Measurements from ENCODE around the gene HDAC9.

The HDAC9 gene

GRCh38 chr7:18753972-18754610 lies 258.5 kb downstream of the HDAC9 start:
- no peak for DNase-seq

DNA sequence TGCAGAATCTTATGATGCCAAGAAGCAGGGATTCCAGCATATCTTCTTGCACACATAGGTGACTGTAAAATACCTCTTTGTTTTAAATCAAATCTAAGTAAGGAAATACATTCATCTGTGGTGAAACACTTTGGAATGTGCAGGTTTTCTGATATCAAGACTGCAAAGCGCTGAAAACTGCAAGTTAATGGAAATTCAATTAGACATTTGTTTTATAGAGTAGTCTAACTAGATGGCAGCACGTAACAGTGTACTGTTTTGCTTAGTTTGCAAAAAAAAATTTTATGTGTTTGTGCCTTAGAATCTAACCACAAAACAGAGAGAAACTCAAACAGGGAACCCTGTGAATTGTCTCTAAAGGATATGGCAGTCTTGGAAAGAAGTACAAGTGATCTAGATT lies 259.2 kb downstream of the HDAC9 start:
- no peak for DNase-seq

GRCh38 chr7:18755793-18756192 lies 260.2 kb downstream of the HDAC9 start:
- no peak for DNase-seq

DNA sequence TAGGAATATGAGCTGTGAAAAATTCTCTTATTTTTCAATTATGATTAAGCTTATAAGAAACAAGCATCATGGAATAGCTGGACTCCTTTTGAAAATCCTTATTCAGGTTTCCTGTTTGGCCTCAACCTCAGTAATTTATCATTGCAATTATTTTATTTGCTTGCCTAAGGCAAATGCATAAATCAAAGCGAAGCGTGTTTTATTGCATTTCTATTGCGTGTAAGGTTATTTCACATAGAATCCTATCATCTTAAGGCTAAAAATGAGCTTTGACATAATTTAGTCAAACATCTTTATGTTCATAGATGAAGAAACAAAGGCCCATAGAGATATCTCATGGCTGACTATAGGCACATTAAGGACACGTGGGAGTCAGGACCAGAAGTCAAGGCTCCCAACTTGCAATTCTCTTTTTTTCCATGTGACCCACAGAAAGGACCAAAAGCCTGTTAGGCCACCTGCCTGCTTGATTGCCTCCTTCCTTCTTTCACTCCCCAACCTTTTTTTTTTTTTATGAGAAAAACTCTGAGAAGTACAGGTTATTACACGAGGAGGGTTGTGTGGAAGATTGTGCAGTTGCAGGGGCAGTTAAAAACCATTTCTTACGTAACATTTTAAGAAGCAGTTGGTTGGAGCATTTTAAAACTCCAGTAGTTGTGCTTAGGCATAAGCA lies 261.0 kb downstream of the HDAC9 start:
- DNase-seq: no peak

- DNase-seq: no peak
Observed at GRCh38 chr7:18760046-18760445, 264.5 kb downstream of the HDAC9 start.

- DNase-seq: no peak
Observed at GRCh38 chr7:18760631-18761445, 265.3 kb downstream of the HDAC9 start.

- no peak for DNase-seq
Observed at GRCh38 chr7:18762189-18762588, 266.6 kb downstream of the HDAC9 start.

DNA sequence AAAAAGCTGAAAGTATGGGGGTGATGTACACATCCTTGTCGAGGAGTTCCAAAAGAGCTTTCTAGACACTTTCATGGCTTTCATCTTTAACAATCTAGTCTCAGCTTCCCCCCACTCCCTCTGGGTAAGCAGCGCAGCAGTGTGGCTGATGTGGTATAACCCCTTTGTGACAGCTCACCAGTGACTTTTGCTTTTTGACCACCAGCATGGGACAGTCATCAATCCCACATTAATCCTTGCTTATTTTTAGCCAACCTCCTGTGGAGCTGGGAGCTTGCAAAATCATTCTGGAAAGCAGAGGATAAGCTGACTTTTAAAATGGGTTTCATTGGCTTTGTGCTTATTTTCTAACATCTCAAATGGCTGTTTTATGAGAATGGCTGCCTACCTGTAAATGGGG lies 272.7 kb downstream of the HDAC9 start:
- DNase-seq: no peak

DNA sequence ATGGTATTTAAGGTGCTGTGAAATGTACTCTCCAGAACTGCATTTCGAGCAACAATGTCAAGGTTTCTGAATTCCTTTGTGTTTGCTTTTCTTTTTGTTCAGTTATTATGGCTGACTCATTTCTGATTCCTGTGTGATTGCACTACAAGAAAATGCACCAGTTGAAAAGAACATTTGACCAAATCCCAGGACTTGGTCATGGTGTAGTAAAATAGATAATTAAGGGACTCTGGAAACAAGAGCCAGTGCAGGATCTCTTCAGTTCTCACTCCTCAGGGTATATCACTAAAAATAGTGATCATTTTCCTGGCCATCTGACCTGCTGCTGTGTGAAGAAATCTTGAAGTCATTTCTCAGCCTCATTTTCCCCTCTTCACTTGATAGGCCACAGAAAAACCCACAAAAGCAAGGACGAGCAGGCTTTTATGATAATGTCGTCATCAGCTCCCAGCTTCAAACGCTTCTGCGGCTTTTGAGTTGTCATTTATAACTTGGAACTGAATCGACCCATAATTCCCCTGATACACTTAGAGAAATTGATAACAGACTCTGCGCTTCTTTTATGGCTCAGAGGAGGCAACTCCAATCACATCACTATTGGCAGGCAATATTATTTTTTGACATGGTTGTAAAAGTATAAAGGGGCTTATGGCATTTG lies 274.7 kb downstream of the HDAC9 start:
- no peak for DNase-seq

DNA sequence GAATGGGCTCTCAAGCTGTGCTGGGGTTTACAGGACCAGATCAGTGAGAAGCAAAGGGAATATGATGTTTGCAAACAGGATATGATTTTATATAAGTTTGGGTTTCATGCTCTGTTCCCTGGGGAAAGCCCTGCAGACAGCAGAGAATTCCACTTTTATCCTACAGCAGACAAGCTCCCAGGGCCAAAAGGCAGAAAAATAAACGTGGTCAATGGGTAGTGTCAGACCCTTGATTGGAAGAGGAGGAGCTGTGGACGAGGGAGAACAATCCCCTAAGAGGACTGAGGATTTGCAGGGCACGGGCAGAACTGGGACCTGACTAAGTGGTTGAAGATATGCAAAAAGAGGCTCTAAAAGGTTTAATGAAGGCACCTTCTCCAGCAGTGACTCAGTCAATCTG lies 275.3 kb downstream of the HDAC9 start:
- no peak for DNase-seq

DNA sequence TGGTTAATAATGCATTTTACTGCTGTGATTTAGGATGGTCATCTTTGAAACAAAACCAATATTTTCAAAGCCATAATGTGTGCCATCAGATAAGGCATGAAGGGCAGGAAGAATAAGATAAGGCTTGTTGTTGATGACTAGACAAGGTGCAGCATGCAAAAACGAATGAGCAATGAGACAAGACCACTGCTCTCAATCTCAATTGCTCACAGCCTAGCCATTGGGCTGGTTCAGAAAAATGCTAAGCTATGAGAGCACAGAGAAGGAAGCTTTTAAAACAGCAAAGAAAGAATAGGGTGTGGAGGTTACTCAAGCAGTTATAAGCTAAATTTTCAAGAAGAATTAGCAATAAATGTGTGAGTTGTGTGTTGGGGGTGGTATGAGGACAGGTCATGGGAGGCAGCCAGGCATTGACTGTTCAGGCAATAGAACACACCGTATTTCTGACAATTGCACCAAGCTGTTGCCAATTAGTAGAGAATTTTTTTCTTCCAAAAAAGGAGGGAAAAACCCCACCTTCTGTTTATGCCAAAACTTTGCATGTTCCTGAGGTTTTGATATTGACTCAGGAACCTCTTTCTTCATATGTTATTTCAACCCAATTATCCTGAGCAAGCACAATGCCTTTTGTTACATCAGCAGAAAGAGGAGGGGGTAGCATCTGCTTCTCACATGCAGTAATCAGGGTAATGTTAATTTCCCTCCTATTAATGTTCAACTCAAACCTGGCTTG lies 276.5 kb downstream of the HDAC9 start:
- DNase-seq: no peak

- no peak for DNase-seq
Observed at GRCh38 chr7:18772567-18772965, 277.0 kb downstream of the HDAC9 start.

GRCh38 chr7:18777314-18777713 lies 281.8 kb downstream of the HDAC9 start:
- DNase-seq: no peak

DNA sequence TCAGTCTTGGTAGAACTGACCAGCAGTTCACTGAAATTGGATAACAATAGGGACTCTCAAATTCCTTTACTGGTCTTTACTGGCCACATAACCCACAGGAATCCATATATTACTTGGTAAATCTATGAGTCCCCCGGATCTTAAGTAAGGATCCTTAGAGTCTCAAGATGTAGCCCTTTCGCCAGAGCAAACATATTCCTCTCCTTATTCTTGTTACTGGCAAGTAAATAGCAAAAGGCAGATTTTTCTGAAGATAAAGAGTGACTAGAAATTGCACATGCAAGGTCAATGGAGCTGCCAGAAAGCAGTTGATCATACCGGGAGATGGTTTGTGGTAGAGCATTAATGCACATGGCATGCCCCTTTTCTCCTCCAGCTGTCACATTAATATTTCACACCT lies 283.0 kb downstream of the HDAC9 start:
- no peak for DNase-seq

DNA sequence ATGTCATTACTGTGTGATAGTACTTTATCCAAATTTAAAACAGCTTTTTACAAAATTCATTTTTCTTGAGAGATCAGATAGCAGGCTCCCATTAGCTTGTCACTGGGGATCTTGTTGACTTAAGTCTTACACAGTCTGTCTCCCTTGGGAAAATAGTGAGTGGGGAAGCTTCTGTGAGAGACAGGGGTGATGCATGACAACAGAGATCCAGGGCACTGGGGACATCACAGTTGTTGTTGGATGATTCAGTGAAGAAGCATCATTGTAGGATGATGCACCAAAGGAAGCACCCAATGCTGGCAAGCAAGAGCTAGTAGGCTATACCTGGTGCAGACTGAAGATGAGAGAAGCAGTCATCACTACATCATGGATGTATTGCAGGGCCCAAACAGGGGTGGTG lies 284.7 kb downstream of the HDAC9 start:
- no peak for DNase-seq

- no peak for DNase-seq
Observed at GRCh38 chr7:18780938-18781337, 285.4 kb downstream of the HDAC9 start.

DNA sequence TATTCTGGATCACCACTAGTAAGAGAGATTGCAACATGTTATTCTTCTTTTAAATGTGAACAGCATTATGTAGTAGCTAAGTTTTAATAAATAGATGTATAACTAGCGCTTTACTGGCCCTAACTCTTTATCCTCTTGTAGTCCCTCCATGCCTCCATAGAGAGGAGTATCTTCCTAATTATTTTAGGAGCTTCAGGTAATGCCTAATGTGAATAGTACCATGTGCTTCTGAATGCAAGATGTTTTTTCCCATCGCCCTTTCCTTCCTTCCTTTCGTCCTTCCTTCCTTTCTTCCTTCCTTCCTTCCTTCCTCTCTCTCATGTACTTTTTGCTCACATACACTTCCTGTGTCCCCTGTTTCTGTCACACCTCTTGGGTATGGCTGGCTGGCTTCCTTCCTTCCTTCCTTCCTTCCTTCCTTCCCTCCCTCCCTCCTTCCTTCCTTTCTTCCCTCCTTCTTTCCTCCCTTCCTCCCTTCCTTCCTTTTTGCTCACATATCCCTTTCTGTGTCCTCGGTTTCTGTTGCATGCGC lies 290.7 kb downstream of the HDAC9 start:
- DNase-seq: no peak

DNA sequence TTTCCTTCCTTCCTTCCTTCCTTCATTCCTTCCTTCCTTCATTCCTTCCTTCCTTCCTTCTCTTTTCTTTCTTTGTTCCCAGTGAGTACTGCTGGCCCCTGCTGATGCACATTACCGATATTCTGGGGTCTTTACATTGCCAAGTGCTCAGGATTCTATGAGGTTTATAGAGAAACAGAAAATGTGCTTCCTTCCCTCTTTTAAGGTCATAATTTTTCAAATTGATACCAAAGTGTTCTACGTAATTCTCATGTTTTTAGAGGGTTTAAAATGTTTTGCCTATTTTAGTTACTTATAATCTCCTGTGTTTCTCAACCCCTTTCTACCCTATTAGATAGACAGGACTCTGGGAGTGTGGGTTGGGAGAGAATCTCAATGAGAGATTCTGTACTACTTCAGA lies 291.2 kb downstream of the HDAC9 start:
- no peak for DNase-seq

- DNase-seq: no peak
Observed at GRCh38 chr7:18788026-18788425, 292.5 kb downstream of the HDAC9 start.

- no peak for DNase-seq
Observed at GRCh38 chr7:18792871-18793595, 297.5 kb downstream of the HDAC9 start.

DNA sequence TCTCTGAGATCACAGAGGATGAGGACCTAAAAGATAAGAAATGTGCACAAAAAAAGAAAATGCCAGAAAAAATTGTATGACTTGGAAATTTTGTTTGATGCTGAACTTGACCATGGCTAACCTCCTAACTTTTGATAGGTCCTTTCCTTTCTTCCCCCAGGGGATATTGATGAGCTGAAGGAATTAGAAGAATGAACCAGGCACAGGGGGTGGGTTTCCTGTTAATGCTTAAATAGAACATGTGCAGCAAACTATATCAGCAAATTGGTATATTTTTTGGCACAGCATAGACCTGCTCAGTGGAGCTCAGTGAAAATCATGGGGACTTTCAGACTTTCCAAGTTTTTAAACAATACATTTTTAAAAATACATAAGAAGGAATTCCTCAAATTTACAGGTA lies 300.7 kb downstream of the HDAC9 start:
- DNase-seq: no peak
